Epithelial cell of proximal tubule (primary cell): ENCODE results near the gene ZBTB43. TPM values are rescaled to one million over a fixed set of nuclear protein-coding genes. Genes with fewer than 3 reads are reported as not detected.

ENCODE experiments used
- DNase-seq: peaks from one replicate; pipeline ENCODE4 v3.0.0-alpha.2; 2011; ENCODE audit warnings: low read depth
- H3K4me3 ChIP-seq: 2 replicates; pipeline ENCODE4 v1.5.1; 2011; ENCODE audit warnings: low read depth, mild to moderate bottlenecking, low read length
- total RNA-seq: library from RNA; depleted of rRNA; stranded (reverse); fragments of >200 nt; gene quantifications from 2 replicates; pipeline ENCODE4 v1.2.3, GENCODE V29; 2015
- TF ChIP-seq, protein P1 (sequence below): conservative IDR thresholded peaks from 2 replicates; pipeline ENCODE4 v1.5.1; 2012; ENCODE audit warnings: low read depth, mild to moderate bottlenecking, low read length

The ZBTB43 gene
- total RNA-seq, 1 donor from 2014 or later = 4.3 TPM

DNA sequence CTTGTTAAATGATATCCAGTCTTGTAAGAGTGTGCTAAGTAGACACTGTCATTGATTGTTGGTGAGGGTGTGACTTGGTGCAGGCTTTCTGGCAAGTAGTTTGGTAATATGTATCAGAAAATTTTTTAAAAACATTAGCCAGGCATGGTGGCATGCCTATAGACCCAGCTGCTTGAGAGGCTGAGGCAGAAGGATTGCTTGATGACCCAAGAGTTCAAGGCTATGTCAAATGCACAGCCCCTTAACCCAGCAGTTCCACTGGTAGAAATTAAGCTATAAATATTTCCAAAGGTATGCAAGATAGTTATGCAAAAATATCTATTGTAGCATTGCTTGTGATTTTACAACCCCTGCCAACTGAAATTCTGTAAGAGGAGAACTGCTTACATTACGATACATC lies 24.2 kb downstream of the ZBTB43 start:
- TF ChIP-seq, protein P1, sequence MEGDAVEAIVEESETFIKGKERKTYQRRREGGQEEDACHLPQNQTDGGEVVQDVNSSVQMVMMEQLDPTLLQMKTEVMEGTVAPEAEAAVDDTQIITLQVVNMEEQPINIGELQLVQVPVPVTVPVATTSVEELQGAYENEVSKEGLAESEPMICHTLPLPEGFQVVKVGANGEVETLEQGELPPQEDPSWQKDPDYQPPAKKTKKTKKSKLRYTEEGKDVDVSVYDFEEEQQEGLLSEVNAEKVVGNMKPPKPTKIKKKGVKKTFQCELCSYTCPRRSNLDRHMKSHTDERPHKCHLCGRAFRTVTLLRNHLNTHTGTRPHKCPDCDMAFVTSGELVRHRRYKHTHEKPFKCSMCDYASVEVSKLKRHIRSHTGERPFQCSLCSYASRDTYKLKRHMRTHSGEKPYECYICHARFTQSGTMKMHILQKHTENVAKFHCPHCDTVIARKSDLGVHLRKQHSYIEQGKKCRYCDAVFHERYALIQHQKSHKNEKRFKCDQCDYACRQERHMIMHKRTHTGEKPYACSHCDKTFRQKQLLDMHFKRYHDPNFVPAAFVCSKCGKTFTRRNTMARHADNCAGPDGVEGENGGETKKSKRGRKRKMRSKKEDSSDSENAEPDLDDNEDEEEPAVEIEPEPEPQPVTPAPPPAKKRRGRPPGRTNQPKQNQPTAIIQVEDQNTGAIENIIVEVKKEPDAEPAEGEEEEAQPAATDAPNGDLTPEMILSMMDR = no peak
- no peak for DNase-seq
- no peak overlapping the region for H3K4me3 ChIP-seq

DNA sequence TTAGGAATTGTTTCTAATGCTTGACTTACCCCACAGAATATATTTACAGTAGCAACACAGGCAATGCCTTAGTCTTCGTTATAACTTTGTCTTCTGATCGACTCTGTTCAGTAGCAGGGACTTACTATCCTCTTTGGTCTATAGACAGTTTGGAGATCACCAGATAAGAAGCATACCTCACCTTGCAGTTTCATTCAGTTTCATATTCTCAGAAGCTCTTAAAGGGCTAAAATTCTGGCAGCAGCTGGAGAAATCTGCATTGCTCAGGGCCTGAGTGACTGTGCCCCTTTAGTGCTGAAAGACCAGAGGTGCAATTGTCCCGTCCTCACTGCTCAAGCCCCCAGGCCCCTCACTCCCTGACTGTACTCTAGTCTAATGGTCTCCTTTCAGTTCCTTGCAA lies 26.0 kb downstream of the ZBTB43 start:
- DNase-seq = no peak
- H3K4me3 ChIP-seq = no peak overlapping the region
- TF ChIP-seq, protein P1 = no peak

GRCh38 chr9:126832440-126832839 lies 27.6 kb downstream of the ZBTB43 start:
- H3K4me3 ChIP-seq = no peak overlapping the region
- TF ChIP-seq, protein P1 = no peak
- DNase-seq = no peak

DNA sequence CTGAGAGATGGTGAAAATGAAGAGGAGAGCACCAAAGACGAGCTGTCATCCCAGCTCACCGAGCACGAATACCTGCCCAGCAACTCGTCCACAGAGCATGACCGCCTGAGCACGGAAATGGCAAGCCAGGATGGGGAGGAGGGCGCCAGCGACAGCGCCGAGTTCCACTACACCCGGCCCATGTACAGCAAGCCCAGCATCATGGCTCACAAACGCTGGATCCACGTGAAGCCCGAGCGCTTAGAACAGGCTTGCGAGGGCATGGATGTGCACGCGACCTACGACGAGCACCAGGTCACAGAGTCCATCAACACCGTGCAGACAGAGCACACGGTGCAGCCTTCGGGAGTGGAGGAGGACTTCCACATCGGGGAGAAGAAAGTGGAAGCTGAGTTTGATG lies 28.2 kb downstream of the ZBTB43 start:
- DNase-seq = no peak
- H3K4me3 ChIP-seq = no peak overlapping the region
- TF ChIP-seq, protein P1 = no peak

- DNase-seq = no peak
- TF ChIP-seq, protein P1 = no peak
- no peak overlapping the region for H3K4me3 ChIP-seq
Measured at GRCh38 chr9:126833710-126834345, 29.0 kb downstream of the ZBTB43 start.

- no peak for DNase-seq
- no peak overlapping the region for H3K4me3 ChIP-seq
- TF ChIP-seq, protein P1 = no peak
Measured at GRCh38 chr9:126834672-126835071, 29.8 kb downstream of the ZBTB43 start.

GRCh38 chr9:126836216-126836615 lies 31.4 kb downstream of the ZBTB43 start:
- no peak for DNase-seq
- TF ChIP-seq, protein P1 = no peak
- no peak overlapping the region for H3K4me3 ChIP-seq
